ENCODE measurements around the gene SNAPC1. TPM values are rescaled to one million over a fixed set of nuclear protein-coding genes. Genes with fewer than 3 reads are reported as not detected.

The SNAPC1 gene
- total and polyA plus RNA-seq, 2 donors (not counting 3 experiments of a cell fraction or from before 2014, with no cell fraction given), result 12.7 to 14.3 TPM

- H3K36me3 ChIP-seq (ENCODE audit: control insufficient read depth in 2 of 2, extremely low read depth in 1 of 2, insufficient read depth in 2 of 2, low read length in 2 of 2), result no peaks in the 10 kb centered on the region
- DNase-seq (ENCODE audit: low read depth, low spot score), result no peak
- H3K27me3 ChIP-seq (ENCODE audit: control insufficient read depth in 2 of 2, insufficient read depth in 2 of 2, low read length in 2 of 2), result no peaks in the 10 kb centered on the region
- dilution Hi-C loops (cut with MboI; ENCODE audit: extremely low pct_ligation_motif_present, low sequenced_read_pairs) (no loop called here), intact Hi-C loops (cut with micrococcal nuclease) (loop anchor here (1.0 to 5.0 kb wide), 7 partner anchors 86 to 568 kb away; partner anchors contain the start of gene HIF1A)
- peaks cover 34% of the 10 kb centered on the region for H3K4me1 ChIP-seq (ENCODE audit: control insufficient read depth, extremely low read depth, insufficient read depth, low read length)
- H2AFZ ChIP-seq (ENCODE audit: low read depth, low read length), result no peak overlapping the region
- no peaks in the 10 kb centered on the region for H4K20me1 ChIP-seq (replicated peaks; ENCODE audit: control insufficient read depth, extremely low read depth, insufficient read depth, low read length)
- H3K27ac ChIP-seq (ENCODE audit: insufficient read depth, low read depth, low read length), result no peak overlapping the region
- no peaks in the 10 kb centered on the region for H3K79me2 ChIP-seq (ENCODE audit: control insufficient read depth, insufficient read depth, low read length)
- H3K4me3 ChIP-seq (replicated peaks in 1 of 3; ENCODE audit: insufficient read depth in 1 of 3, low read depth in 1 of 3, low read length in 3 of 3), result no peak overlapping the region
- ChIA-PET CTCF (interaction anchor here (0.6 to 3.3 kb wide), 30 partner anchors 9 to 569 kb away, joined by 3 to 42 read pairs (median 6); partner anchors contain the start of genes PRKCH and TMEM30B), POLR2A (no interaction called here)
- H3K9ac ChIP-seq (replicated peaks; ENCODE audit: extremely low read depth, insufficient read depth, low read length), result no peak overlapping the region
- no TSS peak for BruUV-seq (replicated peaks)
- H3K9me3 ChIP-seq (replicated peaks; ENCODE audit: control insufficient read depth, insufficient read depth, low read length), result no peaks in the 10 kb centered on the region
- FAIRE-seq, result no peak
- TF ChIP-seq CTCF (IDR thresholded peaks at IDR 0.05; ENCODE audit: extremely low read depth in 1 of 2, insufficient read depth in 1 of 2, low read depth in 1 of 2, low read length in 2 of 2) (no peak), MAX (IDR thresholded peaks at IDR 0.05; ENCODE audit: insufficient read depth, insufficient read length) (no peak), JUN (IDR thresholded peaks at IDR 0.05; ENCODE audit: borderline replicate concordance, insufficient read depth, insufficient read length, low read depth) (no peak), POLR2AphosphoS5 (IDR thresholded peaks at IDR 0.05; ENCODE audit: insufficient read depth, low read depth, low read length) (no peak), GATA2 (IDR thresholded peaks at IDR 0.05; ENCODE audit: insufficient read depth, insufficient read length, low read depth, low read length) (no peak), MYC (IDR thresholded peaks at IDR 0.05; ENCODE audit: low read depth, low read length) (no peak), EZH2 (IDR thresholded peaks at IDR 0.05; ENCODE audit: borderline replicate concordance, low read depth, low read length, severe bottlenecking) (no peak), POLR2A (IDR thresholded peaks at IDR 0.05; ENCODE audit: low read depth, low read length) (no peak), FOS (IDR thresholded peaks at IDR 0.05; ENCODE audit: borderline replicate concordance, insufficient read depth, low read length) (no peak)
- H3K4me2 ChIP-seq (ENCODE audit: insufficient read depth, low read length), result no peak overlapping the region
- no peaks in the 10 kb centered on the region for H3K9me1 ChIP-seq (replicated peaks; ENCODE audit: control insufficient read depth, extremely low read depth, insufficient read depth, low read length)
Measured at GRCh38 chr14:61836807-61837206, 74.6 kb downstream of the SNAPC1 start.

All from endothelial cell of umbilical vein (primary cell).